Fibroblast of upper back skin (primary cell): ENCODE data around the gene ASIC1.

Experiments
- DNase-seq: peaks from one replicate; pipeline ENCODE4 v3.0.0-alpha.2; 2013

The ASIC1 gene

GRCh38 chr12:50085615-50086072, 28.2 kb downstream of the ASIC1 start:
- DNase-seq: no peak

- DNase-seq: no peak
These were observed 28.8 kb downstream of the ASIC1 start for GRCh38 chr12:50086148-50086547.

GRCh38 chr12:50087151-50087550, 29.8 kb downstream of the ASIC1 start:
- DNase-seq: no peak

GRCh38 chr12:50087995-50088394, 30.6 kb downstream of the ASIC1 start:
- DNase-seq: peak; percentile 59

GRCh38 chr12:50088577-50089335, 31.4 kb downstream of the ASIC1 start:
- DNase-seq: peak; percentile 45

GRCh38 chr12:50089730-50090129, 32.3 kb downstream of the ASIC1 start:
- no peak for DNase-seq

GRCh38 chr12:50090391-50090790, 33.0 kb downstream of the ASIC1 start:
- no peak for DNase-seq

- no peak for DNase-seq
These were observed 40.6 kb downstream of the ASIC1 start for GRCh38 chr12:50097952-50098351.

GRCh38 chr12:50099302-50100008, 42.1 kb downstream of the ASIC1 start:
- DNase-seq: no peak

GRCh38 chr12:50100561-50100960, 43.2 kb downstream of the ASIC1 start:
- DNase-seq: no peak

GRCh38 chr12:50101663-50102062, 44.3 kb downstream of the ASIC1 start:
- peak; percentile 55 for DNase-seq

GRCh38 chr12:50102131-50102531, 44.7 kb downstream of the ASIC1 start:
- DNase-seq: no peak

GRCh38 chr12:50102646-50103309, 45.4 kb downstream of the ASIC1 start:
- no peak for DNase-seq

GRCh38 chr12:50103351-50103750, 46.0 kb downstream of the ASIC1 start:
- DNase-seq: no peak

GRCh38 chr12:50103767-50104321, 46.4 kb downstream of the ASIC1 start, which contains the start of gene GPD1:
TSS of gene GPD1 (plus strand) at chr12:50104008. CDS start at chr12:50104051, 43 bp downstream.
- peak; percentile 9 for DNase-seq

- no peak for DNase-seq
These were observed 47.3 kb downstream of the ASIC1 start for GRCh38 chr12:50104417-50105366.

GRCh38 chr12:50105913-50106450, 48.6 kb downstream of the ASIC1 start:
- DNase-seq: no peak

- no peak for DNase-seq
These were observed 49.5 kb downstream of the ASIC1 start for GRCh38 chr12:50106907-50107306.

- no peak for DNase-seq
These were observed 50.2 kb downstream of the ASIC1 start for GRCh38 chr12:50107416-50108268.

GRCh38 chr12:50109319-50109718, 51.9 kb downstream of the ASIC1 start:
- no peak for DNase-seq
